Astrocyte of the cerebellum (primary cell): ENCODE results near the gene NTRK1.

Experiments used
- DNase-seq: peaks from one replicate; pipeline ENCODE4 v3.0.0-alpha.2; 2011; ENCODE audit warnings: low read depth
- H3K4me3 ChIP-seq: 2 replicates; pipeline ENCODE4 v1.5.1; 2011; ENCODE audit warnings: mild to moderate bottlenecking, low read depth, low read length, moderate library complexity
- in situ Hi-C: cut with HindIII; loops from 2 replicates; pipeline ENCODE4 v1.10.0; 2017; ENCODE audit warnings: low sequenced_read_pairs
- TF ChIP-seq, protein P1 (sequence below): IDR thresholded peaks from 2 replicates; pipeline ENCODE4 v1.5.1; 2012; ENCODE audit warnings: low read length, low read depth, moderate library complexity, mild to moderate bottlenecking; ENCODE audit errors: missing control alignments

The NTRK1 gene

GRCh38 chr1:156815307-156815826 lies 45.3 kb upstream of the NTRK1 start:
- TF ChIP-seq, protein P1, sequence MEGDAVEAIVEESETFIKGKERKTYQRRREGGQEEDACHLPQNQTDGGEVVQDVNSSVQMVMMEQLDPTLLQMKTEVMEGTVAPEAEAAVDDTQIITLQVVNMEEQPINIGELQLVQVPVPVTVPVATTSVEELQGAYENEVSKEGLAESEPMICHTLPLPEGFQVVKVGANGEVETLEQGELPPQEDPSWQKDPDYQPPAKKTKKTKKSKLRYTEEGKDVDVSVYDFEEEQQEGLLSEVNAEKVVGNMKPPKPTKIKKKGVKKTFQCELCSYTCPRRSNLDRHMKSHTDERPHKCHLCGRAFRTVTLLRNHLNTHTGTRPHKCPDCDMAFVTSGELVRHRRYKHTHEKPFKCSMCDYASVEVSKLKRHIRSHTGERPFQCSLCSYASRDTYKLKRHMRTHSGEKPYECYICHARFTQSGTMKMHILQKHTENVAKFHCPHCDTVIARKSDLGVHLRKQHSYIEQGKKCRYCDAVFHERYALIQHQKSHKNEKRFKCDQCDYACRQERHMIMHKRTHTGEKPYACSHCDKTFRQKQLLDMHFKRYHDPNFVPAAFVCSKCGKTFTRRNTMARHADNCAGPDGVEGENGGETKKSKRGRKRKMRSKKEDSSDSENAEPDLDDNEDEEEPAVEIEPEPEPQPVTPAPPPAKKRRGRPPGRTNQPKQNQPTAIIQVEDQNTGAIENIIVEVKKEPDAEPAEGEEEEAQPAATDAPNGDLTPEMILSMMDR, result no peak
- H3K4me3 ChIP-seq, result no peak overlapping the region
- no peak for DNase-seq
- in situ Hi-C loops, result no loop called here

- H3K4me3 ChIP-seq, result no peak overlapping the region
- DNase-seq, result no peak
- in situ Hi-C loops, result no loop called here
- TF ChIP-seq, protein P1, result no peak
Observed at GRCh38 chr1:156815961-156816422, 44.7 kb upstream of the NTRK1 start.

DNA sequence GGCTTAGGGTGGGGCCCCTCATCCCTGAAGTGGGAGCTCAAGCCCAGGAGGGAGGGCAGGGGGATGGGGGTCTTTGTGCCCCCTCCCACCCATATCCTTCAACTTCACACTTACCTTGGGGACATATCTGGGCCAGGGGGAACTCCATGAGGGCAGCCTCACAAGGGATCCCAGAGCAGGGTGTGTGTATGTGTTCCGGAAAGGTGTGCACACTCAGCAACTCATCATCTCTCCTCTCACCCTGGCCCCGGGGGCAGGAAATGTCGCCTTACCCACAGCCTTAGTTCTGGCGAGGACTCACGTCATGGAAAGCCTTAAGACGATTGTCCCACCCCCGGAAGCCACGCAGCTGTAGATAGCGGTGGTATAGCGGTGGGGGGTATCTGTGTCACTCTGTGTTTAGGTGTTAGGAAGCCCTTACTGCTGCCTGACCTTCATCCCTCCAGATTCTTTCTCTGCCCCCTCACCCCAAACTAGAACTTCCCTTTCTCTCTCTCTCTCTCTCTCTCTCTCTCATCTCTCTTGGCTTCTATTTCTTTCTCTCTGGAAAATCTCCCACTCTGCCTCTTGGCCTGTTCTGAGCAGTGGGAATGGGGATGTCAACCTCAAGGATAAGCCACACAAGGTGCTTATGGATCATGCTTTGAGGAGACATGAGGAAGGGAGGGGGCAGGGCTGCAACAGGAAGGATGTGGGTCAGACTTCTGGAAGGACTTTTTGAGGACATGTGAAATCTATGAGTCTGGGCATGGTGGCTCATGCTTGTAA lies 43.9 kb upstream of the NTRK1 start, which contains the start of gene SH2D2A:
Gene SH2D2A (minus strand): TSS at position 288 of the 768 bp plus-strand sequence. CDS start 140 bp downstream, at position 148.
- TF ChIP-seq, protein P1, result no peak
- DNase-seq, result no peak
- in situ Hi-C loops, result no loop called here
- no peak within 1 kb of the TSS for H3K4me3 ChIP-seq

DNA sequence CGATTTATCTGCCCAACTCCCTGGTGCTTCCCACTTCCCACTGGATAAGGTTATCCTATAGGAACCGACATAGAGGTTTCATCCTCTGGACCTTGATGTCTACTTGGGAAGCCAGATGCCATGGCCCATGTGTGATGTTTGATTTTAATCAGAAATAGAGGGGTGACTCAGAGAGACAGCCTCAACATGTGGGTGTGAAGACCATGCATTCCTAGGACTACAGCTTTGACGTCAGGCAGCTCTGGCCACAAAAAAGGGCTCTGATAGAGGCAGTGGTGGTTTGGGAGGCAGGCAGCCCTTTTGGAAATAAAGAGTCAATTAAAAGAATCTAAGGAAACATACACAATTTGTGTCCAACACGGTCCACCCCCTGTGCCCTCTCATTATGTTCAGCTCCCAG lies 38.9 kb upstream of the NTRK1 start:
- TF ChIP-seq, protein P1, result no peak
- DNase-seq, result no peak
- in situ Hi-C loops, result no loop called here
- H3K4me3 ChIP-seq, result no peak overlapping the region

- TF ChIP-seq, protein P1, result no peak
- in situ Hi-C loops, result no loop called here
- no peak overlapping the region for H3K4me3 ChIP-seq
- DNase-seq, result no peak
Observed at GRCh38 chr1:156822680-156823079, 38.0 kb upstream of the NTRK1 start.

GRCh38 chr1:156823210-156823790 lies 37.4 kb upstream of the NTRK1 start:
- no peak for DNase-seq
- TF ChIP-seq, protein P1, result no peak
- in situ Hi-C loops, result no loop called here

More at GRCh38 chr1:156823210-156823790, 37.4 kb upstream of the NTRK1 start:
- H3K4me3 ChIP-seq, result no peak overlapping the region
